GM18517 (cell line): ENCODE data around the gene ABHD1.
"Not testable (repeated sequence)": the region's sequence is repeated elsewhere in the genome, so short reads cannot be mapped to it uniquely, and the experiment has no call there.

ENCODE experiments used
- ATAC-seq: cut with Tn5 transposase; IDR thresholded peaks from one replicate; pipeline ENCODE4 v1.9.1; 2021; ENCODE audit warnings: mild to moderate bottlenecking, moderate library complexity; ENCODE audit not compliant: unreplicated experiment

ABHD1 gene

DNA sequence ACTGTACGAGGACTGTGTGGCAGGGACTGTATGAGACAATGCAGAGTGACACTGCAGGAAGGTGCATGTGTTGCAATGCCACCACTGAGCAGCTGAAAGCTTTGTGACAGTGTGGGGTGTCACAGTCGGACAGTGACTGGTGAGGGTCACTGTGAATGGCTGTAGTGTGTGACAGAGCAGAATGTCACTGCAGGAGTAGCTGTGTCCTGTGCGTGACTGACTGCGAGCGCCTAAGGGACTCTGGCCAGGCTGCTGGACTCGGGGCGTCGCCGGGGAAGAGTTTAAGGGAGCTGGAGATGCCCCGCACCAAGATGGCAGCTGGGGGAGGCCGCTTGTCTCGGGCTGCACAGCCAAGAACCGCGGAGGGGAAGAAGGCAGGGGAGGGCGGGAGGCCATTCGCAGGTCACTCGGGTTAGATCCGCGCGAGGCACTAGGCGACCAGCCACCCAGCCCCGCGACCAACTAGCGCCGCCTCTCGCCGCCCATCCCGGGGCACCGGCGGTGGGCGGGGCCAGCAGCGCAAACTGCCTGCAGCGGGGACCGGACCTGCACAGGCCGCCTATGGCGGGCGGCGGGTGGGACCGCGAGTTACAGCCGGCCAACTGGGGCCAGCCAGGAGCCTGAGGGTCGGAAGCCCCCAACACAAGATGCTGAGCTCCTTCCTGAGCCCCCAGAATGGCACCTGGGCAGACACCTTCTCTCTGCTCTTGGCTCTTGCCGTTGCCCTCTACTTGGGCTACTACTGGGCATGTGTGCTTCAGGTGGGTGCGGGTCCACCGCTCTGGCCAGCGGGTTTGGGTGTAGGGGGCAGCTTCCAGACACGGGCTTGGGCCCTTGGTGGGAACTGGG is at the start of gene ABHD1:
Gene ABHD1 (plus strand): TSS at position 514 of the 849 bp plus-strand sequence. CDS start 134 bp downstream, at position 648.
- no peak for ATAC-seq

DNA sequence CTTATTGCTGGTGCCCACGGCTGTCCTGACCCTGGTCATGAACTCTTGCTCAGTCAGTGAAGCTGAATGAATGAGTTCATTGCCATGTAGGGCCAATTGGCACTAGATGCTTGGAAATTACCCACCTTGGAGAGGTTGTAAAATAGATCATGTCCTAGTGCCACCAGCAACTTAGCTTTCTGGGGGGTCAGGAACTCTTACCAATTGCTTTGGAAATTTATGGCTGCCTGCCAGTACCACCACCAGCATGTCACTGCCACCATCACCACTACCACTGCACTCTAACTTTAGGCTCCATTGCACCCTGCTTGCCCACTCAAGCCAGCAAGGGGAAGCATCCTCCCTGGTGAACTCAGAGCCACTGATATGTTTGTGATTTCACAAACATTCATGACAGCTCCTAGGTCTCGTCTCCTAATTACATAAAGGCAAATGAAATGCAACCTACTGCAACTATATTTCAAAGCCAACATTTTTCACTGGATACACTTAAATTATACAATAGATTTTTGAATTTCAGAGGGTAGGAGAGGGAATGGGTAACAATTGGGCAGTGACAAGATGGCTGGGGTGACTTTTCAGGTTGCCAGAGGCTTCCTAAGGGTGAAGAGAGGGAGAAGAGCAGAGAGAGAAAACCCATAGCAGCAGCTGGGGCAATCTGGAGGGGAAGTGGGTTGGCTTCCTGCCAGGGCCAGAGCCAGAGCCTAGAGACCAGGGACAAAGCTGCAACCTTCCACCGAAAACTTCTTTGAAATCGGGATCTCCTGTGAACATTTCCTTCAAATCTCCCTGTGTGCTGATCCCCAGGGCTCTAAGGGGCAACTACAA is 48.7 kb upstream of the ABHD1 start:
- no peak for ATAC-seq

DNA sequence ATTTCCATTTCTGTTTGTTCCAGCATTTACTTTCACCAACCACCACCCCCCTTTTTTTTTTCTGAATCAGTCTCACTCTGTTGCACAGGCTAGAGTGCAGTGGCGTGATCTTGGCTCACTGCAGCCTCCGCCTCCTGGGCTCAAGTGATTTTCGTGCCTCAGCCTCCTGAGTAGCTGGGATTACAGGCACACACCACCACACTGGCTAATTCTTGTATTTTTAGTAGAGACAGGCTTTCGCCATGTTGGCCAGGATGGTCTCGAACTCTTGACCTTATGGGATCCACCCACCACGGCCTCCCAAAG is 48.1 kb upstream of the ABHD1 start:
- ATAC-seq: not testable (repeated sequence)

DNA sequence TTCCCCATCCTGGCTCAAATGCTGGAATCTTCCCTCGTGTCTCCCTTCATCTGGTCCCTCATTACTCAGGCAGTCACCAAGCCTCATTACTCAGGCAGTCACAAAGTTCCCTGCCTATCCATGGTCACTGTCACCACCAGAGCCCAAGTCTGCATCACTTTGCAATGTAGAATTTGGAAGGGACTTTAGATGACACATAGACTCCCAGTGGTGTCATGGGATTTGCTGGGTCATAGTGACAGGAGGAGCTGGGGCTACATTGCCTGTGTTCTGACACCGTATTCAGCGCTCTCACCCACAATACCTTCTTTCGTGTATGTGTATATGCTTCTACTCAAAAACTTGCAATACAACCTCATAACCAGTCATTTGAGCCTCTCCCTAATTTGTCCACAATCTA is 47.3 kb upstream of the ABHD1 start:
- no peak for ATAC-seq

DNA sequence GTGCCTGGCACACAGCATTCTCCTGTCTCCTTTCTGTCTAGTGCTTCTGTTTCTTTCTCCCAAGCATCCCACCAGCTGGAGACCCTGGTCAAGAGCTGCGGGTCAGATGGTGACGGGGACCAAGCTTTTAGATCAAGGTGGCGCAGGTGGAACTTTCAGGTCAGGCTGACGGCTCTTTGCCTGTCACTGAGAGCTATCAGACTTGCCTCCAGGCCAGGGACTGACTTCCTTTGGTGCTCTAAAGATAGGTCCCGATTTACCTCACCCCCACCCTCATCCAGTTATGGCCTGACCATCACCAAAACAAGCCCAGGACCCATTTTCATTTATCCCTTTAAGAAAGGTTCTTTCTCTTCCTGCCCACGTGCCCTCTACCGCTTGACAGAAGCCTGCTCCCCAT is 46.4 kb upstream of the ABHD1 start:
- no peak for ATAC-seq

DNA sequence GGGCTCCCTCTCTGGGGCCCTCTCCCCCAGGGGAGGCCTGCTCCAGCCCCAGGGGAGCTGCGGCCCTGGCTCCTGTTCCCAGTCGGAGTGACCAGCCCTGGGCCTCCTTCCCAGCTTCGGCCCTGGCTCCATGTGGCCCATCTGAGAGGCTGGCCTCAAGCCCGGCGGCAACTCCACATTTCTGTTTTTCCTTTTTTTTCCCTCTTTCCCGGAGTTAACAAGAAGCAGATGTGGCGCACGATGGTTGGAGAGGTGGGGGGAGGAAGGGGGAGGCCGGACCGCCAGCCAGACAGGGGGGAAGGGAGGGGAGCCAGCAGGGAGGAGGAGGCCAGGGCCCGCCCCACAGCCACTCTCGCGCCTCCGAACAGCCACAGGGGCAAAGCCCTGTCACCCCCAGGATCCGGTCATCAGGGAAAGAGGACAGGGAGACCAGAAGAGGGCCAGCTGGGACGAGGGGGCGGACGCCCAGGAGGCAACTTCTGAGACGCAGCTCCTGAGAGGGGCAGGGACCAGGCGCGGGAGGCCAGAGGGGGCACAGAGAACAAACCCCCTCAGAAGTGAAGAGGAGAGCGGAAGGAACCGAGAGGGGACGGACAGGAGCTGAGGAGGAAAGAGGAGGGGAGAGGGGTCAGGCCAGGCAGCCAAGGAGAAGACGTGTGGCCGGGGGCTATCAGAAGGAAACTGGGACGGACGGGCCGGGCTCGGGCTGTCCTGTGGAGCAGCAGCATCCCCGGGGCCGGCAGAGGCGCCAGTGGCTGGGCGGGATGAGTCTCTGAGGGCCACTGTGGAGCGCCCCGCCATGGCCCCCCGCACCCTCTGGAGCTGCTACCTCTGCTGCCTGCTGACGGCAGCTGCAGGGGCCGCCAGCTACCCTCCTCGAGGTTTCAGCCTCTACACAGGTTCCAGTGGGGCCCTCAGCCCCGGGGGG is 45.1 kb upstream of the ABHD1 start, which contains the start of gene EMILIN1:
Gene EMILIN1 (plus strand): TSS at position 349 of the 928 bp plus-strand sequence. CDS start 451 bp downstream, at position 800.
- no peak for ATAC-seq

DNA sequence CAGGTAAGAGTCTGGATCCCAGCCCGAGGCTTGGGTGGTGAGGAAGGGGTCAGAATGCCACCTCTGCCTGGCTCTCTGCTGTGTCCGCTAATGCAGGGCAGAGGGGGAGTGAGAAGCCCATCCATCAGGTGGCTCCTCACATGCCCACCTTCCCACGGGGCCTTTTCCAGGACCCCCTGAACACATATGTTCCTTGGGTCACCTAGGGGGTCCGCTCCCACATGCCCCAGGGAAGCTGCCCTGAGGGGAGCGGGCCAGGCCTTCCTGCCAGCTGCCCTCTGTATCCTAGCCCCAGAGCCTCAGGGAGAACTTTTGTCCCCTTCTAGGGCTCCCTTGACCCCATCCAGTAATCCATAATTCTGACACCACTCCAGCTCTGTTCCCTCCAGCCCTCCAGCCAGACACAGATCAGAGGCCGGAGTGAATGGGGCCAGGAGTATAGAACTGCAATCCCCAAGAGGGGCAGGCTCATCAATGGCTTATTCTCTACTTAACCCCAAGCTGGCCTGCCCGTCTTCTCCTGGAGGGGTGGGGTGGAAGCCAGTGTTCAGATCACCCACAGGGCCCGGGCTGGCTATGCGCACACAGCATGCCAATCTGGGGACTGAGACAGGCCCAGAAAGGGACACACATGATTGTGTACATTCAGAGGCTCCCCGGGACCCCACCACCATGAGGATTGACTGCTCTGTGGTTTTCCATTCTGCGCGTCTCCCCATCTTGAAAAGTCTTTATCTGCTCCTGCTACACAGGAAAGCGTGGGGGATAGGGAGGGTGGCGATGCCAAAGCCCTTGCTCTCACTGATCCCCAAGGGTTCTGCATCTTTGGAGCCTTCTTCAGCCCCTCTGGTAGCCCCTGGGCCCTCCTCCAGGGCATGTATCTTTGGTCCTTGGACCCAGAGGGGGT is 44.1 kb upstream of the ABHD1 start:
- no peak for ATAC-seq

DNA sequence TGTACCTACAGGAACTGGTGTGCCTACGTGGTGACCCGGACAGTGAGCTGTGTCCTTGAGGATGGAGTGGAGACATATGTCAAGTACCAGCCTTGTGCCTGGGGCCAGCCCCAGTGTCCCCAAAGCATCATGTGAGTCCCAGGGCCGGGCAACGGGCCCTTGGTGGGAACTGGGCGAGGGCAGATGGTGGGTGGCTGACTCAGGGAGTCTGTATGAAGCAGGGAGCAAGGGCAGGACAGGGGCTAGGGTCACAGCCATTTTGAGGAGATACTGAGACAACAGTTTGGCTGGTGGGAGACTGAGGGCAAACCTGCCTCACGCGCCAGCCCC is 43.5 kb upstream of the ABHD1 start:
- ATAC-seq: no peak

DNA sequence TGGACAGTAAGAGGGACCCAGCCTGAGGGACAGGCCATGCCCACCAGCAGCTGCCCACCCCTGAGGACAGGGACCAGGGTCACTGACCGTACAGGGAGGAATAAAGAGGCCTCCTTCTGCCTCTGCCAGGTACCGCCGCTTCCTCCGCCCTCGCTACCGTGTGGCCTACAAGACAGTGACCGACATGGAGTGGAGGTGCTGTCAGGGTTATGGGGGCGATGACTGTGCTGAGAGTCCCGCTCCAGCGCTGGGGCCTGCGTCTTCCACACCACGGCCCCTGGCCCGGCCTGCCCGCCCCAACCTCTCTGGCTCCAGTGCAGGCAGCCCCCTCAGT is 43.0 kb upstream of the ABHD1 start:
- no peak for ATAC-seq

DNA sequence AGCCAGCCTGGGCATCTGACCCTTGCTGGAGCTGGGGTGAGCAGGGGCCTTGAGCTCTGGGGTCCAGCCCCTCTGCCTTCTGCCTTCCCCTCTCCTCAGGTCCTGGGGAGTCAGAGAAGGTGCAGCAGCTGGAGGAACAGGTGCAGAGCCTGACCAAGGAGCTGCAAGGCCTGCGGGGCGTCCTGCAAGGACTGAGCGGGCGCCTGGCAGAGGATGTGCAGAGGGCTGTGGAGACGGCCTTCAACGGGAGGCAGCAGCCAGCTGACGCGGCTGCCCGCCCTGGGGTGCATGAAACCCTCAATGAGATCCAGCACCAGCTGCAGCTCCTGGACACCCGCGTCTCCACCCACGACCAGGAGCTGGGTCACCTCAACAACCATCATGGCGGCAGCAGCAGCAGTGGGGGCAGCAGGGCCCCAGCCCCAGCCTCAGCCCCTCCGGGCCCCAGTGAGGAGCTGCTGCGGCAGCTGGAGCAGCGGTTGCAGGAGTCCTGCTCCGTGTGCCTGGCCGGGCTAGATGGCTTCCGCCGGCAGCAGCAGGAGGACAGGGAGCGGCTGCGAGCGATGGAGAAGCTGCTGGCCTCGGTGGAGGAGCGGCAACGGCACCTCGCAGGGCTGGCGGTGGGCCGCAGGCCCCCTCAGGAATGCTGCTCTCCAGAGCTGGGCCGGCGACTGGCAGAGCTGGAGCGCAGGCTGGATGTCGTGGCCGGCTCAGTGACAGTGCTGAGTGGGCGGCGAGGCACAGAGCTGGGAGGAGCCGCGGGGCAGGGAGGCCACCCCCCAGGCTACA is 41.4 kb upstream of the ABHD1 start:
- ATAC-seq: no peak

DNA sequence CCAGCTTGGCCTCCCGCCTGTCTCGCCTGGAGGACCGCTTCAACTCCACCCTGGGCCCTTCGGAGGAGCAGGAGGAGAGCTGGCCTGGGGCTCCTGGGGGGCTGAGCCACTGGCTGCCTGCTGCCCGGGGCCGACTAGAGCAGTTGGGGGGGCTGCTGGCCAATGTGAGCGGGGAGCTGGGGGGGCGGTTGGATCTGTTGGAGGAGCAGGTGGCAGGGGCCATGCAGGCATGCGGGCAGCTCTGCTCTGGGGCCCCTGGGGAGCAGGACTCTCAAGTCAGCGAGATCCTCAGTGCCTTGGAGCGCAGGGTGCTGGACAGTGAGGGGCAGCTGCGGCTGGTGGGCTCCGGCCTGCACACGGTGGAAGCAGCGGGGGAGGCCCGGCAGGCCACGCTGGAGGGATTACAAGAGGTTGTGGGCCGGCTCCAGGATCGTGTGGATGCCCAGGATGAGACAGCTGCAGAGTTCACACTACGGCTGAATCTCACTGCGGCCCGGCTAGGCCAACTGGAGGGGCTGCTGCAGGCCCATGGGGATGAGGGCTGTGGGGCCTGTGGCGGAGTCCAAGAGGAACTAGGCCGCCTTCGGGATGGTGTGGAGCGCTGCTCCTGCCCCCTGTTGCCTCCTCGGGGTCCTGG is 40.7 kb upstream of the ABHD1 start:
- ATAC-seq: no peak

DNA sequence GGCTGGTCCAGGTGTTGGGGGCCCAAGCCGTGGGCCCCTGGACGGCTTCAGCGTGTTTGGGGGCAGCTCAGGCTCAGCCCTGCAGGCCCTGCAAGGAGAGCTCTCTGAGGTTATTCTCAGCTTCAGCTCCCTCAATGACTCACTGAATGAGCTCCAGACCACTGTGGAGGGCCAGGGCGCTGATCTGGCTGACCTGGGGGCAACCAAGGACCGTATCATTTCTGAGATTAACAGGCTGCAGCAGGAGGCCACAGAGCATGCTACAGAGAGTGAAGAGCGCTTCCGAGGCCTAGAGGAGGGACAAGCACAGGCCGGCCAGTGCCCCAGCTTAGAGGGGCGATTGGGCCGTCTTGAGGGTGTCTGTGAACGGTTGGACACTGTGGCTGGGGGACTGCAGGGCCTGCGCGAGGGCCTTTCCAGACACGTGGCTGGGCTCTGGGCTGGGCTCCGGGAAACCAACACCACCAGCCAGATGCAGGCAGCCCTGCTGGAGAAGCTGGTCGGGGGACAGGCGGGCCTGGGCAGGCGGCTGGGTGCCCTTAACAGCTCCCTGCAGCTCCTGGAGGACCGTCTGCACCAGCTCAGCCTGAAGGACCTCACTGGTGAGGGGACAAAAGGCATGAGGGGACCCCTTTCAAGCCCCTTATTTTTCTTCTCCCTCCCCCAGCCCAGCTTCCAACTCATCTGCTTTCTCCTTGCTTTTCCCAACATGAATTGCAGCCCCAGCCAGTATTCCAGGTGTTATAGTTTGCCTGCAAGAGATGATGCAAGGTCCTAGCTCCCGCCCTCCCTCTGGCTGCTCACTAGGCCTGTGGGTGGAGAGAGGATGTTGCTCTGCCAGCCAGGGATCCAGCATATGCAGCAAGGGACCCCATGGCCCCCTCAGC is 40.0 kb upstream of the ABHD1 start:
- ATAC-seq: no peak

DNA sequence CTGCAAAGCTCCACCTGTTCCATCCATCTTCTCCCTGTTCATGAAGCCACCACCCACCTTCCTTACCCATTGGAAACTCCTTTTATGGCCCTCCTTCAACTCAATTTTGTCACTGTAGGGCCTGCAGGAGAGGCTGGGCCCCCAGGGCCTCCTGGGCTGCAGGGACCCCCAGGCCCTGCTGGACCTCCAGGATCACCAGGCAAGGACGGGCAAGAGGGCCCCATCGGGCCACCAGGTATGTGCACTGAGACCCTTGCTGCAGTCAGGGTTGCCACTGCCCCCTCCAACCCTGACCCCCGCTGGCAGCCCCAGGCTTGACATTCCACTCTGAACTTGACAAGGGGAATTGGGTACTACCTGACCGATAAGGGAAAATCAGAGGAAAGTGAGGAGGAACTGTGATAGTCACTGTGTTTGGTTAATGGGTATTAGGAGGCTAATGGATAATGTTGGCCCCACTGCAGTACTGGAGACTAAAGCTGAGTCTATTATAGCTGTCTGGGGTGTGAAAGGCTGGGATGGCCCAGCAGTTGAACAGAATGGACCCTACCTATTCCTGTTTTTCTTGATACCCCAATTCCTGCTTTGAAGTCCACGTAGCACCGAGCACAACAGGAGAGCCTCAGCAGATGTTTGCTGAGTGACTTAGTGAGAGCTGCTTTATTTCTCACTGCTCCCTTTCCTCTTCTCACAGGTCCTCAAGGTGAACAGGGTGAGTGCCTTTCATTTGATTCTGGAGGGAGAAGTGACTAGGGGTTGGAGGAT is 39.1 kb upstream of the ABHD1 start:
- no peak for ATAC-seq

DNA sequence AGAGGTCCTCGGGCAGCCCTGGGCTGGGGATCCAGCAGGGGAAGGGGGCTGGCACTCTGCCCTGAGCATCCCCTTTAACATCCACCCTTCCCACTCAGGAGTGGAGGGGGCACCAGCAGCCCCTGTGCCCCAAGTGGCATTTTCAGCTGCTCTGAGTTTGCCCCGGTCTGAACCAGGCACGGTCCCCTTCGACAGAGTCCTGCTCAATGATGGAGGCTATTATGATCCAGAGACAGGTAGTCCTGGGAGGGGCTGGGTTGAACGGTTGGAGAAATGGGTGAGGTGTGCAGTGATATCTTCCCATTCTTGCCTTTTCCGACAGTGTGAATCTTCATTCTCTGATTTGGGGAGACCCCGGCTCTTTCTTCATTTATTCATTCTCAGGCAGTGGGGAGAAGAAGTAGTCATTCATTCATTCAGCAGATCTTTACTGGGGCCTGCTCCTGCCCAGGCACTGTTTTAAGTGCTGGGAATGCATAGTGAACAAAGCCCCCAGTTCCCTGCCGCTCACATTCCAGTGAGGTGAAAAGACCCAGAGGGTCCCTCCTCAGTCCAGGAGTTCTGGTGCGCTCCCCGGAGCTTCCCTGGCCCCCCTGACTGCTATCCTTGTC is 38.4 kb upstream of the ABHD1 start:
- ATAC-seq: no peak

DNA sequence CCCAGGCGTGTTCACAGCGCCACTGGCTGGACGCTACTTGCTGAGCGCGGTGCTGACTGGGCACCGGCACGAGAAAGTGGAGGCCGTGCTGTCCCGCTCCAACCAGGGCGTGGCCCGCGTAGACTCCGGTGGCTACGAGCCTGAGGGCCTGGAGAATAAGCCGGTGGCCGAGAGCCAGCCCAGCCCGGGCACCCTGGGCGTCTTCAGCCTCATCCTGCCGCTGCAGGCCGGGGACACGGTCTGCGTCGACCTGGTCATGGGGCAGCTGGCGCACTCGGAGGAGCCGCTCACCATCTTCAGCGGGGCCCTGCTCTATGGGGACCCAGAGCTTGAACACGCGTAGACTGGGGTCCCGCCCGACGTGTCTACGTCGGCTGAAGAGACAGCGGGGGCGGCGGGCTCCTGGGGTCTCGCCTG is 37.9 kb upstream of the ABHD1 start:
- no peak for ATAC-seq

DNA sequence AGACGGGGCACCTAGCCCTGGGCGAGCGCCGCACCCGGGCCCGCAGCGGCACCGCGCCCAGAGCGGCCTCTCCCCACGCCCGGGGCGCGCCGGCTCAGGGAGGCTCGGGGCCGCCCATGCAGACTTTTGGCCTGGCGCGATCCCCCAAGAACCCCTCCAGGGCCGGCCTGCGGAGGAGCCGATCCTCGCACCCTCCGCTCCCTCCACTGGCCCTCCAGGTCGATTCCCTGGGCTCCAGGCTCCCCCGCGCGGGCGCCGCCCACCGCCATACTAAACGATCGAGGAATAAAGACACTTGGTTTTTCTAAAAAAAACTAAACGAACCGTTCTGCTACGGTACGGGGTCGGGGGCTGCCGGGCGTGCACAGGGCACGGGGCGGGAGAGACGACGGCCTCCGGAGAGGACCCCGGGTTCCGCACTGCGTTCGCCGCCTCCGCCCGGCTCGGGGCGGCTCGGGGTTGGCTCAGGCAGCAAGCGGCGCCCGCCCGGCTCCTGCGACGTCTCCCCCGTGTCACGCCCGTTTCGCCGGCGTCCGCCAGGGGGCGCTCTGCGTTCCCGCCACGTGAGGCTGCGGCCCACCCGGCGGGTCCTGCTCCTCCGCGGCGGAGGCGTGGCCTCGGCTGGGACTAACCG is 37.4 kb upstream of the ABHD1 start:
- ATAC-seq: peak; percentile 76
